Globus pallidus (tissue), 1 donor: ENCODE measurements around the gene FAM222B.
"Not testable (repeated sequence)": the region's sequence is repeated elsewhere in the genome, so short reads cannot be mapped to it uniquely, and the experiment has no call there.

ENCODE experiments used
- DNase-seq: peaks from one replicate; pipeline ENCODE4 v3.0.0-alpha.2; 2015; ENCODE audit warnings: low spot score

FAM222B gene

DNA sequence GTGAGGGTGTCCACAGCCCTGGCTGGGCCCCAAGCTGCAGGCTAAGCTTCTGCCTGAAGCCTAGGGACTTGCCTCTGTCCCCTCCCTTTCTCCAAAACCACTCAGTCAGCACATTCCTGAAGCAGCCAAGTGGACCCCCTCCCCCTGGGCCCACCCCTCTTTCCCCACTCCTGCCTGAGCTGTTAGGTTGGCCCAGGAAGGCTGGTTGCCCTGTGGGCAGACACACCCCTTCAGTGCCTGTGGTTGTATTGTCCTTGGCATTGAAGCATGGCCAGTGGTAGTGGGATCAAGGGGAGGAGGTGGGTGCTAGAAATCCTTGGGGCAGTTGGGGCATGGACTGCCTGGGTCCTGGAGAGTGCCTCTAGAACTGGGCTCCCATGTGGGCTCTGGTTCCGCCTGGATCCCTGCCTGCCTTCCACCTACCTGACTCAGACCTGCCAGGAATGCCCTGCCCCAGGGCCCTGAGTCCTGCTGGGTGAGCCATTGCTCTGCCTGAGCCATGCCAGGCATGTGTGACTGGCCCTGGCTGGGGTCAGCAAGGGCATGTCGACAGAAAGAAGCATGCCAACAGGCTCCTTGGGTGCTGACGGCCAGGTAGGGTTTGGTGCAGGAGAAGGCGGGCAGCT, 96.7 kb downstream of the FAM222B start:
- DNase-seq, result no peak

DNA sequence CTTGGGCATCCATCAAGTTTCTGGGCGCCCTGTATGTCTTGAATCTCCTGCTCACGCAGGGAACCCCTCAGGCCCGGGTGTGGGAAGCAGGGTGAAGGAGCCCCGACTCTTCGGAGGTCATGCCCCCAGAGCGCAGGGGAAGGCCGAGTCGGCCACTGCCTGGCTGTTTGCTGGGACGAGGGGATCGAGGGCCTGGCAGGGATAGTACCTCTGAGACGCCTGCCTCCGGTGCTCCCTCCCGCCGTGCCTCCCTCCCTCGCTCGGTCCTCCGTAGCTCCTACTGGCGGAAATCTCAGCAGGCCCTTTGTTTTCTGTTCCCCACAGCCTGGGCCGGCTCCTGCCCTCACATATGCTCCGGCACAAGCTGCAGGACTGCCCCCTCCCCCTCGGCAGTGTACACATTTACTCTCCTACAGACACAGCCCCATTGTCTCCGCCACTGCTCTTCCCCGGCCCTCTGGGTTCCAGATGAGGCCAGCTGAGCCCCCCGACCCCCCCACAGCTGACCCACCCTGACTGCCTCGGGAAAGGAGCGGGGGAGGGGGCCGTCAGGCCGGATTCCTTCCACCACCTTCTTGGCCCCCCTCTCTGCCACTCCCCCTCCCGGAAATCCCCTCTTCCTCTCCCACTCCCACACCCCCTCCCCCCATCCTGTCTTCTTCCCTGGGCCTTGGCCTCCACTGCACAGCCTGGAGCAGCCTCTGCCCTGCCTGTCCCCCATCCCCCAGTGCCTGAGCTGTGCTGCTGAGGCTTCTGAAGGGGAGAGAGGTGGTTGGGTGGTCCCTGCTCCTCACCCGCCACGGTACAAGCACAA, 97.4 kb downstream of the FAM222B start:
- DNase-seq, result peak; percentile 98

DNA sequence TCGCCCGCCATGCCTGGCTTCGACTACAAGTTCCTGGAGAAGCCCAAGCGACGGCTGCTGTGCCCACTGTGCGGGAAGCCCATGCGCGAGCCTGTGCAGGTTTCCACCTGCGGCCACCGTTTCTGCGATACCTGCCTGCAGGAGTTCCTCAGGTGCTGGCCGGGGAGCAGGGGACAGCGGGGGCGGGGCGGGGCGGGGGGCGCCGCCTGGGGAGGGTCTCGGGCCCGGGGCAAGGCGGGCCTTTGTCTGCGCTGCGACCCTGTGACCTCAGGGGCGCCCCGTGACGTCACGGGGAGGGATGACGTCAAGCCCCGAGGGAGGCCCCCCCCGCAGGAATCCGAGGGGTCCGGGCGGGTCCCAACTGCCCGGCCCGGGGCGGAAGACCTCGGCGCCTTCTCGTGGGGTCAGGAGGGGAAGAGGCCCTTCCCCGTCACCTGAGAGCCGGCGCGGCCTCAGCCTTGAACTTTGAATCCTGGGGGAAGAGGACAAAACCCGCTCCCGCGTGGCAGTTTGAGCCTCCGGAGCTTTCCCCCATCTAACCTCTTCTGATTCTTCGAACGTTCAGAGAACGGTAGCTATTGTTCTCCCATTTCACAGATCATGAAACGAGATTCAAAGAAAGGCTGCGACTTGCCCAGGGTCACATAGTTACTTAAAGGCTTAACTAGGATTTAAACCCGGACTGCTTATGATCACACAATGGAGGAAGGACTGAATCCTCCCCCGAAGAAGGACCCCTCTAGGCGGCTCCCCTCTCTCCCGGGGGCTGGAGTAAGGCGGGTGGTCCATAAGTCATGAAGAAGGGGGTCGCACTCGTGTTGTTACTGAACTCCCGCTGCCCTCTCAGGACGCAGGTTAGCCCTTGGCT, 98.3 kb downstream of the FAM222B start:
- no peak for DNase-seq

DNA sequence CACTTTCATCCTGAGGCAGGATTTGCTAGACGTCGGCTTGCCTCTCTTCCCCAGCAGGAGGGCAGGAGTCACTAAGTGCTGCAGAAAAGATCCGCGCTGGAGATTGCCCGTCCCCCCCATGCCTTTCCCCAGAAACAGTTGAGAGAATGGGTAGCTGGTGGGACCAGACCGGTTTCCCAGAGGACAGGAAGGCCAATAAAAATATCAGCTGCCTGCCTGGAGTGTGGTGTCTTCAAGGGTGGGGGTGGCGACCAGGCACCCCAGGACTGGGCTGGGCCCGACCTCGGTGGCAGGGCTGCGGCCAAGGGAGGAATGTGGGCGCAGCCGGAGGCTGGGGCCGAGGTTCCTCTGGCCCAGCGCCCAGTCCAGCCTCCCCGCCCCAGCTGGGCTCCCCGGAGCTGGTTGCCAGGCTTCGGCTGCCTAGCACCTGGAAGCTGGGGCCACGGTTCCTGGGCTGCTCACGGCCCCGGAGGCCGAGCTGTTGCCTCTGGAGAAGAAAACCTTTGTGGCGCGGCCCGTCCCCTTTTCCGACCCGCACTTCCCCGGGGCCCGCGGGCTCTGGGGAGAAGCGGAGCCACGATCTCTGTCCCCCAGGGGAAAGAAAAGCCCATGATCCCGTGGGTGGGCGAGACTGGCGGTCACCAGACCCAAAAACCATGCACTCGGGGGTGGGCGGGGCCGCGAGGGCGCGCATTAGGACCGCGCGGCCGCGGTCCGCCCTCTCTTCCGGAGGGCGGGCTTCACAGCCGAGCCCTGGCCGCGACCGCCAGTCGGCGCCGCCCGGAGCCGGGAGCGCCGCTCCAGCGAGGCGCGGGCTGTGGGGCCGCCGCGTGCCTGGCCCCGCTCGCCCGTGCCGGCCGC, 99.1 kb downstream of the FAM222B start, which contains the start of gene TRAF4:
Gene TRAF4 (plus strand): TSS at position 769 of the 861 bp plus-strand sequence. CDS start 102 bp downstream, outside the sequence.
- DNase-seq, result peak; percentile 83

DNA sequence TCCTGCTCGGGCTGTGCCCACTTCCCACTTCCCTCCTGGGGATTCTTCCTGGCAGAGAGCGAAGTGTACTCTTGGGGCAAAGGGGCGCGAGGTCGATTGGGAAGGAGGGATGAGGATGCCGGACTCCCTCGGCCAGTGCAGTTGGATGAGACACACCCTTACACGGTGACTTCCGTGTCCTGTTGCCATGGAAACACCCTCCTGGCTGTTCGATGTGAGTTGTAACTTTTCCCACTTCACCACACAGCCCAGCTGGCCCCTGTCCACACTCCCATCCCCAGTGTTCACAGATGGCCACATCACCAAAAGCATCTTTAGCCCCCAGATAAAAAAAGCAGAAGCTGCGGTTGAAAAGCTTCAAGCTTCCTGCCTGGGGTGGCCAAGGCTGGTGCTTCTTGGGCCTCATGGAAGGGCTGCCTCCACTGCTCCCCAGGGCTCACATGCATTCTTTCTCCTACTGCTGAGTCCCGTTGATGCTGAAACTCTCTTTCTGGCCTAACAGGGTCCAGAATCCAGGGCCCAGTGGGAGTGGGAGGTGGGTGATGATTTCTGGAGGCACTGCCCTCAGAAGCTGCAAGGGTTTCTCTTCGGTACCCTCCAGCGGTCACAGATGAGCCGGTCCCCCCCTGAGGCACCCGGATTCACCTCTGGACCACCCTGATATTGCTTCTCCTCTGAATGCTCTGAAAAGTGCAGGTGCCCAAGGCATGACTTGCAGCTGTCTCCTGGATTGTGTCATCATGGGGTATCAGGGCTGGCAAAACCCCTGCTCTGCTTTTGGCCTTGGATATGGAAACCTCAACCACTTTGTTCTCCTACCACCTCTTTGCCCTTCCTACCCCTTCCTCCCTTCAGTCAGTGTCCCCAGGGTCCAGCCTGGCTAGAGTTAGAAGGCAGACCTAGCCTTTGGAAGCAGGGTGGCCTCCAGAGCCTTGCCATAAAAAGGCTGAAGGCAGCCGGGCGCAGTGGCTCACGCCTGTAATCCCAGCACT, 100.9 kb downstream of the FAM222B start:
- DNase-seq, result no peak

DNA sequence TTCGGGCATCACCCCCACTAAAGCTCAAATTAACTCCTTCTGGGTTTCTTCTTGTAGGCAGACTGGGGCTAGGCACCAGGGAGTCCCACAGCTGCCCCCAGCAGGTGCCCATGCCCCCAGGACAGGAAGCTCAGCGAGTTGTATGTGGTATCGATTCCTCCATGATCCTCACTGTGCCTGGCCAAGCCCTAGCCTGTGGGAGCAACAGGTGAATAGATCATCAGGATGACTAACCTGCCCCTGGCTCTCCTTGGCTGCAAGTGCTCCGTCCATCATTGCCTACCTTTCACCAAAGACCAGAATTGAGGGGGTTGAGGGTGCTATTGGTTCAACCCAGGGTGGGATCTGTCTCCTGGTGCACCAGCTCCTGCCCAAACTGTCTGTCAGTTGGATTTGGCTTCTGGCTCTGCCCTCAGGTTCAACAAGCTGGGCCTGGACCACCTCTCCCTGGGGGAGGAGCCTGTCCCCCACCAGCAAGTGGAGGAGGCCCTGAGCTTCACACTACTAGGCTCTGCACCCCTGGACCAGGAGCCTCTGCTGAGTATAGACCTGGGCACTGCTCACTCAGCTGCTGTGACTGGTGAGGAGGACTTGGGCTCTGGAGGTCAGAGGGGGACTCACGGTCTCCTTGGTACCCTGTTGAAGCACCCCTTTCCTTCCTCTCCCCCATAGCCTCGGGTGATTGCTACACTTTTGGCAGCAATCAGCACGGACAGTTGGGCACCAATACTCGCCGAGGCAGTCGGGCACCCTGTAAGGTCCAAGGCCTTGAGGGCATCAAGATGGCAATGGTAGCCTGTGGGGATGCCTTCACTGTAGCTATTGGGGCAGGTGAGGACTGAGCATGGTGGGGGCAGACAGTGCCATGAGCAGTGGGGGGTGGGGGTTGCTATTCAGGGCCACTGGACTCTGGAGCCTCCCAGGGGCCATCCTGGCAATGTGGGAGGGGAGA, 101.9 kb downstream of the FAM222B start:
- DNase-seq, result no peak

DNA sequence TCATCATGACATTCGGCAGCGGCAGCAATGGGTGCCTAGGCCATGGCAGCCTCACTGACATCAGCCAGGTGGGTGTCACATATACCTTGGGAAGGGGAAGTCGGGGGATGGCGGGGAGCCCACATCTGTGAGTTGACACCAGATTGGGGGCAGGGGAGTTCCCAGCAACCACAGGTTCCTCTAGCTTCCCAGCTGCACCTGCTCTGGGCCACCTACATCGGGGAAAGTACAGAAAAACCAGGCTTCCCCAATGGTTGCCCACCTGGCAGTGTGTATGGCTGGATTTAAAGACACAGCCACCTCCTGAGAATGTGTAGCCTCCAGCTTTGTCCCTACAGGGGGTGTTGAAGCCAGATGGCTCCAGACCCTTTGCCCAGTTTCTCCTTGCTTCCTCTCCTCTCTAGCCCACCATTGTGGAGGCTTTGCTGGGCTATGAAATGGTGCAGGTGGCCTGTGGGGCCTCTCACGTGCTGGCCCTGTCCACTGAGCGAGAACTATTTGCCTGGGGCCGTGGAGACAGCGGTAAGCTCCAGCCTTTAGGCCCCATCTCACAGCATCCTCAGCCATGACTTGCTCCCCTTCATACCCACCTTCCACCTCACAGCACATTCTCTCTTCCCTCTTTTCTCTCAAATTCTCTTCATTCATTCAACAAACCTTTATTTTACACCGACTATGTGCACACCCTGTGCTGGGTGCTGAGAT, 103.8 kb downstream of the FAM222B start:
- DNase-seq, result no peak

DNA sequence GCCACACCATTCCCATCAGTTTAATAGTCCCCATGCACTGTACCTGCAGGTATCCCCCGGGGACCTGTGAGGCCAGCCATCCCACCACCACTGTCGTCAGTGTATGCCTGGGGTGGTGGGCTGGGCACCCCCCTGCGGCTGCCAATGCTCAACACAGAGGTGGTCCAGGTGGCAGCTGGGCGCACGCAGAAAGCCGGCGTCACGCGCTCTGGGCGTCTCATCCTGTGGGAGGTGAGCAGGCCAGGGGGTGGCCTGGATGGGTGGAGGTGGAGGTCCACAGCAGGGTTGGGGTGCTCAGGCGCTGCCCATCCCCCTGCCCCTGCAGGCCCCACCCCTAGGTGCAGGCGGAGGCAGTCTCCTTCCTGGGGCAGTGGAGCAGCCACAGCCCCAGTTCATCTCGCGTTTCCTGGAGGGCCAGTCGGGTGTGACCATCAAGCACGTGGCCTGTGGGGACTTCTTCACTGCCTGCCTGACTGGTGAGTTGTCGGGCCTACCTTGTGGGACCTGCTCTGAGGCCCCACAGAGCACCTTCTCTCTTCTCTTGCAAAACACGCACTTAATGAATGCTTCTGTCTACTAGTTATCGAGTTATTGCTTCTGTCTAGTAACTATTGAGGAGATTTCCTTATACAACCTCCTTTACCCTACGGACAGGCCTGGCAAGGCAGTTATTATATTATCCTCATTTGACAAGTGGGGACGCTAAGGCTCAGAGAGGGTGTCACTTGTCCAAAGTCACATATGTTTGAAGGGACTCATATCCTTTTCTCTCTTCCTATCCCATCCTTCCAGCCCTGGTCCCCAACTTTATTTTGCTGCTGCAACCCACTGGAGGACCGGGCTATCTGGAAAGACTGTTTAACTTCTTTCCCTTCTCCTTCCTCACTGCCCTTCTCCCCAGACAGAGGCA, 104.6 kb downstream of the FAM222B start:
- DNase-seq, result no peak

DNA sequence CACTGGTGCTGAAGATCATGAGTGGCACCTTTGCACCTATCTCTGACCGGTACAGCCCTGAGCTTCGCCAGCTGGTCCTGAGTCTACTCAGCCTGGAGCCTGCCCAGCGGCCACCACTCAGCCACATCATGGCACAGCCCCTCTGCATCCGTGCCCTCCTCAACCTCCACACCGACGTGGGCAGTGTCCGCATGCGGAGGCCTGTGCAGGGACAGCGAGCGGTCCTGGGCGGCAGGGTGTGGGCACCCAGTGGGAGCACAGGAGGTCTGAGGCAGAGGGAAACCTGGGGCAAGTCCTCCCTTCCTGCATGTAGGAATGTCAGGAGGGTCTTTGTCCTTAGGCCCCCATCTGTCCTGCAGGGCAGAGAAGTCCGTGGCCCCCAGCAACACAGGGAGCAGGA, 105.3 kb downstream of the FAM222B start:
- no peak for DNase-seq

DNA sequence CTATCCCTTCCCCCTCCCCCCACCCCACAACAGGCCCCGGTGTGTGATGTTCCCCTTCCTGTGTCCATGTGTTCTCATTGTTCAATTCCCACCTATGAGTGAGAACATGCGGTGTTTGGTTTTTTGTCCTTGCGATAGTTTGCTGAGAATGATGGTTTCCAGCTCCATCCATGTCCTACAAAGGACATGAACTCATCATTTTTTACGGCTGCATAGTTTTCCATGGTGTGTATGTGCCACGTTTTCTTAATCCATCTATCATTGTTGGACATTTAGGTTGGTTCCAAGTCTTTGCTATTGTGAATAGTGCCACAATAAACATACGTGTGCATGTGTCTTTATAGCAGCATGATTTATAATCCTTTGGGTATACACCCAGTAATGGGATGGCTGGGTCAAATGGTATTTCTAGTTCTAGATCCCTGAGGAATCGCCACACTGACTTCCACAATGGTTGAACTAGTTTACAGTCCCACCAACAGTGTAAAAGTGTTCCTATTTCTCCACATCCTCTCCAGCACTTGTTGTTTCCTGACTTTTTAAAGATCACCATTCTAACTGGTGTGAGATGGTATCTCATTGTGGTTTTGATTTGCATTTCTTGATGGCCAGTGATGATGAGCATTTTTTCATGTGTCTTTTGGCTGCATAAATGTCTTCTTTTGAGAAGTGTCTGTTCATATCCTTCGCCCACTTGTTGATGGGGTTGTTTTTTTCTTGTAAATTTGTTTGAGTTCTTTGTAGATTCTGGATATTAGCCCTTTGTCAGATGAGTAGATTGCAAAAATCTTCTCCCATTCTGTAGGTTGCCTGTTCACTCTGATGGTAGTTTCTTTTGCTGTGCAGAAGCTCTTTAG, 106.4 kb downstream of the FAM222B start:
- DNase-seq, result not testable (repeated sequence)

DNA sequence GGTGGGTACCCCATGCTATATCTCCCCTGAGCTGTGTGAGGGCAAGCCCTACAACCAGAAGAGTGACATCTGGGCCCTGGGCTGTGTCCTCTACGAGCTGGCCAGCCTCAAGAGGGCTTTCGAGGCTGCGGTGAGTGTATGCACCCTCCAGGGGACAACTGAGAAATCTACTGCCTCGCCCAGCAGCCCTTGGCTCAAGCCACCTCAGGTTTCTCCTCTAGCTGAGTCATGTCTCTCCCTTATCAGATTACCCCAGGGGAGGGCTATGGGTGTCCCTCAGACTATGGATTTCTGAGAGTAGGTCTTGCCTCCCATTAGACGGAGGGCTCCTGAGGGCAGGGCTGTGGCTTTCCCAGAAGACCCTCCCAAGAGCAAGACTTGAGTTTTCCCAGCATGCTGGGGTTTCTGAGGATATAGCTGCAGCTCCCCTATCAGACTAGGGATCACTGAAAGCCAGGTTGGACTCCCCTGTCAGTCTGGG, 107.3 kb downstream of the FAM222B start:
- no peak for DNase-seq

DNA sequence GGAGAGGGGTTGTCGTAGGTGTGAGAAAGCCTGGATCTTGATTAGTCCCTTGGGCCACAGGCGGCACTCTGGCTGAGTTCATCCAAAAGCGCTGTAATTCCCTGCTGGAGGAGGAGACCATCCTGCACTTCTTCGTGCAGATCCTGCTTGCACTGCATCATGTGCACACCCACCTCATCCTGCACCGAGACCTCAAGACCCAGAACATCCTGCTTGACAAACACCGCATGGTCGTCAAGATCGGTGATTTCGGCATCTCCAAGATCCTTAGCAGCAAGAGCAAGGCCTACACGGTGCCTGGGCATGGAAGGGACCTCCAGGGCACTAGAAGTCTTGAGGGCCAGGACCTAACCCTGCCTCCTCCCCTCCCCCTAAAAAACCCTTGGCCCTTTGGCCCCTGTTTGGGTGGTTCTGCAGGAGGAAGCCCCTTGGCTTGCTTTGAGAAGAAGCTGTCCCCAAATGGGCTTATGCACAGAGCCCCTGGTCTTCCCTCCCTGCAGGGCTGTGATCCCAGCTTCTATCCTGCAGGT, 107.8 kb downstream of the FAM222B start:
- no peak for DNase-seq

DNA sequence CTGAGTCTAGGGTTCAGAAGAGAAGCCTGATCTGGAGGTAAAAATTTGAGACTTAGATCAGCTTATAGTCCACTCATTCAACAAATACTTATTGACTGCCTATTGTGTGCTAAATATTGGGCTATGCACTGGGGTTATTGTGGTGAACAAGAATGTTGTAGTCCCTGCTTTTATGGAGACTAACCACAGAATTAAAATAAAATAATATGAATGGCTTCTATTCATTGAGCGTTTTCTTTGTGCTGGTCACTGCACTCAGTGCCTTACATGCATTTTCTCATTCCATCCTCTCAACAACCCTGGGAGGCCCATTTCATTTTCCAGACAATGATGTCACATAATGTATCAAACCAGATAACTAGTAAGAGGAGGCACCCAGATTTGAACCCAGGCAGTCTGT, 109.2 kb downstream of the FAM222B start:
- DNase-seq, result no peak

DNA sequence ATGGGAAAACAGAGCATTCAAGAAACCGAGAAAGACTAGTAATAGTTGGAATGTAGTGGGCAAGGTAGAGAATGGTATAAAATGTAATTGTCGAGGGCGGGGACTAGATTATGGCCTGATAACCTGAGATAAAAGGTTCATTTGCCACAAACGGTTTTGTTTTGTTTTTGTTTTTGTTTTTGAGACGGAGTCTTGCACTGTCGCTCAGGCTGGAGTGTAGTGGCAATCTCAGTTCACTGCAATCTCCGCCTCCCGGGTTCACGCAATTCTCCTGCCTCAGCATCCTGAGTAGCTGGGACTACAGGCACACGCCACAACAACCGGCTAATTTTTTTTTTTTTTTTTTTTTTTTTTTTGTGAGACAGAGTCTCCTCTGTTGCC, 112.7 kb downstream of the FAM222B start:
- no peak for DNase-seq

DNA sequence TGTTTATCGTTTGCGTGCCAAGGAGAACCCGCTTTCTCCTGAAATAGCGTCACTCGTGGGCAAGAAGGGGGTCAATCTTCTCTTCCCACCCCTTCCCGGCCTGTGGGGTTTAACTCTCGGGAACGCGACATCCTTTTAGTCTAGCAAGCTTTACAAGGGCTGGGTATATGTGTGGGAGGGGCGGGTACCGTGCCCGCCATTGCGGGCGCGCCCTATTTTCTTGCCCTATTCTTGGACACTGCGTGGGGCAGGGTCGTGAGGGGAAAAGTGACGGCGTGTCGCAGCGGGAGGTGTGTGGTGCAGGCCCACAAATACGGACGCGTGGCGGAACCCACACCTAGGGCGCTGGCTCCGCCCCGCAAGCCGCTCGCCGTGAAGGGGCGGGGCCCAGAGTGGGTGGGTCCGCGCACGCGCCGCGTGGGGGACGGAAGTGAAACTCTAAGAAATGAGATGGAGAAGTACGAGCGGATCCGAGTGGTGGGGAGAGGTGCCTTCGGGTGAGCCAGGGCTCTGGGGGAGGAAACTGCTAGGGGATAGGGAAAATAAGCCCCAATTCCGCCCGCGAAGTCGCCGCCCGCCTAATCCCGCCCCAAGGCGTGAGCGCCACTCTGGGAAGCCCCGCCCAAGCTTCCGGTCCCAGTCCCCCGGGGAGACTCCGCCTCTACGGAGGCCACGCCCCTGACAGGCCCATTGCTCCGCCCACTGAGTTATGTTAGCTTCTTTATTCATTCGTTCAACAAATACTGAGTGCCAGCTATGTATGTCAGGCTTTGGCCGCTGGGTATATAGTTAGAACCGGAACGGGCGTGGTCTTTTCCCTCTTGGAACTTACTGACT, 114.0 kb downstream of the FAM222B start, which contains the start of gene NEK8:
Gene NEK8 (plus strand): TSS at position 425 of the 837 bp plus-strand sequence. CDS start 26 bp downstream, at position 451.
- DNase-seq, result peak; percentile 91
